CD4-positive, CD25-positive, alpha-beta regulatory T cell (primary cell): ENCODE data around the gene DSTN. TPM values are rescaled to one million over a fixed set of nuclear protein-coding genes. Genes with fewer than 3 reads are reported as not detected.
A peak's percentile ranks its signal among the peaks of the same experiment; 100 is the strongest.

Source experiments
- ATAC-seq, 2 donors: fragments of 150-1000 bp; cut with Tn5 transposase; one replicate each; pipeline ENCODE4 v1.10.0; 2021; ENCODE audit warnings: low read depth in 2 of 2, moderate number of reproducible peaks in 2 of 2, moderate library complexity in 1 of 2
- DNase-seq, 3 donors: peaks; one replicate each; pipeline versions ENCODE4 v3.0.0 to v3.0.0-alpha.2; 2012 to 2022; ENCODE audit warnings: mixed read lengths in 1 of 3
- H3K27ac ChIP-seq: one replicate; pipeline ENCODE4 v1.7.0; 2013; ENCODE audit warnings: mild to moderate bottlenecking, low read length; ENCODE audit not compliant: insufficient read depth, poor library complexity, severe bottlenecking
- H3K27me3 ChIP-seq: one replicate; pipeline ENCODE4 v1.7.0; 2013; ENCODE audit warnings: low read length; ENCODE audit not compliant: control insufficient read depth, insufficient read depth
- H3K36me3 ChIP-seq: one replicate; pipeline ENCODE4 v1.7.0; 2013; ENCODE audit warnings: mild to moderate bottlenecking, low read length, moderate library complexity; ENCODE audit not compliant: control insufficient read depth, insufficient read depth
- H3K4me1 ChIP-seq: 2 replicates; pipeline ENCODE4 v1.7.0; 2013; ENCODE audit warnings: mild to moderate bottlenecking, low read length; ENCODE audit not compliant: insufficient read depth, control insufficient read depth, poor library complexity, severe bottlenecking
- H3K4me3 ChIP-seq: one replicate; pipeline ENCODE4 v1.7.0; 2013; ENCODE audit warnings: low read depth, mild to moderate bottlenecking, low read length, moderate library complexity
- H3K9me3 ChIP-seq, 2 experiments: 1 replicate in 1 of 2; 2 replicates in 1 of 2; pipeline ENCODE4 v1.7.0; 2013; ENCODE audit warnings: low read length in 2 of 2, mild to moderate bottlenecking in 1 of 2, moderate library complexity in 1 of 2; ENCODE audit not compliant: control insufficient read depth in 2 of 2
- H3K27ac Mint-ChIP-seq, 3 donors: one replicate each; pipeline ENCODE4 v1.8.0; 2020 to 2022; ENCODE audit warnings: mild to moderate bottlenecking in 3 of 3, mixed read lengths in 3 of 3, moderate library complexity in 2 of 3
- H3K27me3 Mint-ChIP-seq: one replicate; pipeline ENCODE4 v1.8.0; 2022; ENCODE audit warnings: mild to moderate bottlenecking, mixed read lengths
- H3K36me3 Mint-ChIP-seq: one replicate; pipeline ENCODE4 v1.8.0; 2020; ENCODE audit warnings: mixed read lengths
- H3K4me1 Mint-ChIP-seq, 4 donors: one replicate each; pipeline ENCODE4 v1.8.0; 2020 to 2022; ENCODE audit warnings: mixed read lengths in 4 of 4, mild to moderate bottlenecking in 1 of 4
- H3K4me3 Mint-ChIP-seq, 4 donors: one replicate each; pipeline ENCODE4 v1.8.0; 2020 to 2022; ENCODE audit warnings: mild to moderate bottlenecking in 4 of 4, mixed read lengths in 4 of 4, moderate library complexity in 3 of 4
- H3K9me3 Mint-ChIP-seq, 7 donors: one replicate each; pipeline ENCODE4 v1.8.0; 2020 to 2022; ENCODE audit warnings: mixed read lengths in 7 of 7, mild to moderate bottlenecking in 3 of 7, moderate library complexity in 2 of 7
- polyA plus RNA-seq, 4 donors: library from polyadenylated mRNA; unstranded; fragments of 300-500 nt; fragmentation: Illumina TruSeq; gene quantifications; one replicate each; pipeline ENCODE4 v1.2.3, GENCODE V29; 2021
- total RNA-seq: library from RNA; stranded (reverse); gene quantifications from one replicate; pipeline ENCODE4 v1.2.3, GENCODE V29; 2022

Gene DSTN
- total and polyA plus RNA-seq, 5 donors from 2014 or later = 50.6 to 145 (median 106) TPM

- peaks cover 27 to 40% (median 35%) of the 10 kb centered on the region in 4 donors for H3K4me1 Mint-ChIP-seq
- Histone ChIP-seq H3K36me3 (peaks cover 2% of the 10 kb centered on the region), H3K27me3 (no peaks in the 10 kb centered on the region), H3K27ac (no peak overlapping the region), H3K9me3 (no peaks in the 10 kb centered on the region), H3K4me3 (peak overlapping the region; percentile 90), H3K4me1 (peaks cover 20% of the 10 kb centered on the region)
- H3K27ac Mint-ChIP-seq = no peak overlapping the region
- no peaks in the 10 kb centered on the region for H3K9me3 Mint-ChIP-seq
- peak overlapping the region in 3 of 4 donors; percentile 50 to 91 (median 80) for H3K4me3 Mint-ChIP-seq
- no peak for DNase-seq
- peaks cover 10% of the 10 kb centered on the region for H3K36me3 Mint-ChIP-seq
- H3K27me3 Mint-ChIP-seq = peaks cover 27% of the 10 kb centered on the region
- no peak for ATAC-seq
Measured at GRCh38 chr20:17572034-17572638, 2.3 kb downstream of the DSTN start.

GRCh38 chr20:17573463-17573862, 3.6 kb downstream of the DSTN start:
- Mint-ChIP-seq H3K4me3 (peak overlapping the region in 2 of 4 donors; percentile 53 to 91), H3K9me3 (no peaks in the 10 kb centered on the region), H3K36me3 (peaks cover 10% of the 10 kb centered on the region), H3K4me1 (peaks cover 27 to 39% (median 33%) of the 10 kb centered on the region in 4 donors), H3K27ac (no peak overlapping the region), H3K27me3 (peaks cover 14% of the 10 kb centered on the region)
- H3K27ac ChIP-seq = no peak overlapping the region
- peaks cover 20% of the 10 kb centered on the region for H3K4me1 ChIP-seq
- no peaks in the 10 kb centered on the region for H3K9me3 ChIP-seq
- no peak overlapping the region for H3K4me3 ChIP-seq
- no peaks in the 10 kb centered on the region for H3K27me3 ChIP-seq
- peaks cover 2% of the 10 kb centered on the region for H3K36me3 ChIP-seq
- no peak for DNase-seq
- ATAC-seq = no peak

- H3K27me3 Mint-ChIP-seq = peaks cover under 1% of the 10 kb centered on the region
- H3K4me1 ChIP-seq = peaks cover 7% of the 10 kb centered on the region
- H3K4me3 Mint-ChIP-seq = peak overlapping the region in 1 of 4 donors; percentile 19
- H3K27ac ChIP-seq = no peak overlapping the region
- peaks cover 29 to 46% (median 35%) of the 10 kb centered on the region in 4 donors for H3K4me1 Mint-ChIP-seq
- no peaks in the 10 kb centered on the region for H3K9me3 ChIP-seq
- no peaks in the 10 kb centered on the region for H3K27me3 ChIP-seq
- peaks cover 0 to 1% (median 0%) of the 10 kb centered on the region in 7 donors for H3K9me3 Mint-ChIP-seq
- ATAC-seq (no peak), DNase-seq (no peak)
- H3K36me3 Mint-ChIP-seq = peaks cover 13% of the 10 kb centered on the region
- no peak overlapping the region for H3K27ac Mint-ChIP-seq
- no peak overlapping the region for H3K4me3 ChIP-seq
- H3K36me3 ChIP-seq = peaks cover 2% of the 10 kb centered on the region
Measured at GRCh38 chr20:17576215-17576614, 6.3 kb downstream of the DSTN start.

GRCh38 chr20:17579369-17580039, 9.6 kb downstream of the DSTN start:
- no peak overlapping the region for H3K27ac ChIP-seq
- H3K4me1 ChIP-seq = peaks cover 4% of the 10 kb centered on the region
- Mint-ChIP-seq H3K4me1 (peaks cover 9 to 34% (median 23%) of the 10 kb centered on the region in 4 donors), H3K36me3 (peaks cover 16% of the 10 kb centered on the region), H3K27me3 (no peaks in the 10 kb centered on the region), H3K27ac (no peak overlapping the region), H3K9me3 (peaks cover 0 to 1% (median 0%) of the 10 kb centered on the region in 7 donors), H3K4me3 (no peak overlapping the region)
- H3K27me3 ChIP-seq = no peaks in the 10 kb centered on the region
- no peaks in the 10 kb centered on the region for H3K9me3 ChIP-seq
- no peak overlapping the region for H3K4me3 ChIP-seq
- DNase-seq (no peak), ATAC-seq (no peak)
- peaks cover 2% of the 10 kb centered on the region for H3K36me3 ChIP-seq

- Mint-ChIP-seq H3K27me3 (no peaks in the 10 kb centered on the region), H3K36me3 (peaks cover 13% of the 10 kb centered on the region), H3K4me1 (peaks cover 5 to 38% (median 27%) of the 10 kb centered on the region in 4 donors), H3K9me3 (peaks cover 0 to 1% (median 0%) of the 10 kb centered on the region in 7 donors), H3K27ac (no peak overlapping the region), H3K4me3 (no peak overlapping the region)
- ATAC-seq (no peak), DNase-seq (no peak)
- Histone ChIP-seq H3K27me3 (no peaks in the 10 kb centered on the region), H3K27ac (no peak overlapping the region), H3K4me1 (peaks cover 4% of the 10 kb centered on the region), H3K9me3 (no peaks in the 10 kb centered on the region), H3K4me3 (no peak overlapping the region), H3K36me3 (no peaks in the 10 kb centered on the region)
Measured at GRCh38 chr20:17580895-17581294, 11.0 kb downstream of the DSTN start.

- no peak for ATAC-seq
- H3K36me3 Mint-ChIP-seq = peaks cover 13% of the 10 kb centered on the region
Measured at GRCh38 chr20:17583126-17583525, 13.3 kb downstream of the DSTN start.

GRCh38 chr20:17584689-17585088, 14.8 kb downstream of the DSTN start:
- H3K4me1 ChIP-seq = peaks cover 4% of the 10 kb centered on the region
- H3K27me3 ChIP-seq = no peaks in the 10 kb centered on the region
- H3K4me1 Mint-ChIP-seq = peaks cover 8 to 54% (median 29%) of the 10 kb centered on the region in 4 donors
- DNase-seq (no peak), ATAC-seq (no peak)
- no peak overlapping the region for H3K4me3 Mint-ChIP-seq
- H3K4me3 ChIP-seq = no peak overlapping the region
- peaks cover 15% of the 10 kb centered on the region for H3K36me3 Mint-ChIP-seq
- no peak overlapping the region for H3K27ac ChIP-seq
- H3K9me3 ChIP-seq = no peaks in the 10 kb centered on the region
- peaks cover 0 to 1% (median 0%) of the 10 kb centered on the region in 7 donors for H3K9me3 Mint-ChIP-seq
- no peak overlapping the region for H3K27ac Mint-ChIP-seq
- H3K36me3 ChIP-seq = no peaks in the 10 kb centered on the region
- no peaks in the 10 kb centered on the region for H3K27me3 Mint-ChIP-seq

More at GRCh38 chr20:17583126-17583525, 13.3 kb downstream of the DSTN start:
- H3K36me3 ChIP-seq = no peaks in the 10 kb centered on the region
- H3K4me3 Mint-ChIP-seq = no peak overlapping the region
- H3K27ac Mint-ChIP-seq = no peak overlapping the region
- H3K27me3 Mint-ChIP-seq = no peaks in the 10 kb centered on the region
- H3K27me3 ChIP-seq = no peaks in the 10 kb centered on the region
- peaks cover 13 to 53% (median 35%) of the 10 kb centered on the region in 4 donors for H3K4me1 Mint-ChIP-seq
- H3K4me1 ChIP-seq = peaks cover 4% of the 10 kb centered on the region
- no peak overlapping the region for H3K4me3 ChIP-seq
- no peak for DNase-seq
- no peaks in the 10 kb centered on the region for H3K9me3 ChIP-seq
- H3K9me3 Mint-ChIP-seq = peaks cover 0 to 1% (median 0%) of the 10 kb centered on the region in 7 donors
- H3K27ac ChIP-seq = no peak overlapping the region
